HEK293T (cell line): ENCODE data around the gene RAD23A.

Experiments used
- ARNT ChIP-seq: fragments of 450-650 bp; IDR thresholded peaks from 2 replicates; pipeline ENCODE4 v1.6.1; 2017; ENCODE audit warnings: mild to moderate bottlenecking
- ELF4 ChIP-seq: fragments of 450-650 bp; IDR thresholded peaks from 2 replicates; pipeline ENCODE4 v1.6.1; 2017; ENCODE audit warnings: antibody characterized with exemption
- FOXA1 ChIP-seq: fragments of 450-650 bp; IDR thresholded peaks from 2 replicates; pipeline ENCODE4 v1.6.1; 2016; ENCODE audit warnings: mild to moderate bottlenecking
- FOXK2 ChIP-seq: fragments of 450-650 bp; IDR thresholded peaks from 2 replicates; pipeline ENCODE4 v1.6.1; 2016; ENCODE audit warnings: mild to moderate bottlenecking
- FOXM1 ChIP-seq: fragments of 450-650 bp; IDR thresholded peaks from 2 replicates; pipeline ENCODE4 v1.6.1; 2017; ENCODE audit warnings: mild to moderate bottlenecking, borderline replicate concordance
- HDGF ChIP-seq: fragments of 450-650 bp; IDR thresholded peaks from 2 replicates; pipeline ENCODE4 v1.6.1; 2017; ENCODE audit warnings: antibody characterized with exemption, borderline replicate concordance
- LEF1 ChIP-seq: fragments of 450-650 bp; IDR thresholded peaks from 2 replicates; pipeline ENCODE4 v1.6.1; 2017; ENCODE audit warnings: mild to moderate bottlenecking, borderline replicate concordance
- SP1 ChIP-seq: fragments of 450-650 bp; IDR thresholded peaks from 2 replicates; pipeline ENCODE4 v1.6.1; 2017

DNA sequence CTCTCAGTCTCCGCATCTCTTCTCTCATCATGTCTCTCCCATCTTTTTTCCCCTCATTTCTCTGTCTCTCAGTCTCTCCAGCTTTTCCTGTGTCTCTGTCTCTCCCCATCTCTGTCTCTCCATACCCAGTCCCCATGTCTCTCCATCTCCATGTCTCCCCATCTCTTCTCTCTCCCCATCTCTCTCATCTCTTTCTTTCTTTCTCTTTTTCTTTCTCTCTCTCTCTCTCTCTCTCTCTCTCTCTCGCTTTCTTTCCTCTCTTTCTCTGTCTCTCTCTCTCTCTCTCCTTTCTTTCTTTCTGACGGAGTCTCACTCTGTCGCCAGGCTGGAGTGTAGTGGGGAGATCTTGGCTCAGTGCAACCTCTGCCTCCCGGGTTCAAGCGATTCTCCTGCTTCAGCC is 37.0 kb downstream of the RAD23A start:
- TF ChIP-seq SP1 (no peak), HDGF (no peak), ARNT (no peak), FOXK2 (no peak), FOXA1 (no peak), ELF4 (no peak), LEF1 (no peak), FOXM1 (no peak)
